HG02973 (cell line): ENCODE data around the gene BCL7B.
"Not testable (repeated sequence)": the region's sequence is repeated elsewhere in the genome, so short reads cannot be mapped to it uniquely, and the experiment has no call there.

Experiments
- ATAC-seq: cut with Tn5 transposase; IDR thresholded peaks from one replicate; pipeline ENCODE4 v1.9.1; 2021; ENCODE audit warnings: moderate library complexity; ENCODE audit not compliant: unreplicated experiment

Gene BCL7B

GRCh38 chr7:73557397-73558257 lies at the start of gene BCL7B:
Gene BCL7B, minus strand, starts transcription at chr7:73557690. Its CDS starts 112 bp downstream, at chr7:73557578.
- ATAC-seq = peak; percentile 37

- ATAC-seq = no peak
Observed at GRCh38 chr7:73605601-73606220, 48.2 kb upstream of the BCL7B start.

- ATAC-seq = no peak
Observed at GRCh38 chr7:73602721-73603651, 45.5 kb upstream of the BCL7B start.

GRCh38 chr7:73599916-73600315 lies 42.4 kb upstream of the BCL7B start:
- ATAC-seq = no peak

GRCh38 chr7:73599151-73599882 lies 41.8 kb upstream of the BCL7B start:
- no peak for ATAC-seq

GRCh38 chr7:73597978-73598782 lies 40.7 kb upstream of the BCL7B start:
- no peak for ATAC-seq

- ATAC-seq = no peak
Observed at GRCh38 chr7:73596191-73597065, 38.9 kb upstream of the BCL7B start.

DNA sequence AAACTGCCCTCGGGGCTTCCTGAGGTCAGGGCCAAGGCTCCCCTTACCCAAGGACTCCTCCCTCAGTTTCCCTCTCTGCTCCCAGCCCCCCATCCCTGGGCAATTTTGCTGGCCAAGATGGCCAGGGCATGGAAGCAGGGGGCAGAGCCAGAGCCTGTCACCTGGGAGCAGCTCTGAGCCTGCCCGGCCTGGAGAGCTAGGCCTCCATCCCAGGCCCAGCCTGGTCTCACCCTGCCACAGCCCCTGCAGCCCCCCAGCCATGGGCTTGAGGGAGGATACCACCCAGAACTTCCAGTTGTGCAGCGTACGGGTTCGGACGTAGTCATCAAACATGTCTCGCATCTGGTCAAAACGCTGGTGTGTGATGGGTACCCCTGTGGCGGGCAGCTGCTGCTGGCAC lies 37.9 kb upstream of the BCL7B start:
- ATAC-seq = no peak

GRCh38 chr7:73593207-73594045 lies 35.9 kb upstream of the BCL7B start:
- no peak for ATAC-seq

DNA sequence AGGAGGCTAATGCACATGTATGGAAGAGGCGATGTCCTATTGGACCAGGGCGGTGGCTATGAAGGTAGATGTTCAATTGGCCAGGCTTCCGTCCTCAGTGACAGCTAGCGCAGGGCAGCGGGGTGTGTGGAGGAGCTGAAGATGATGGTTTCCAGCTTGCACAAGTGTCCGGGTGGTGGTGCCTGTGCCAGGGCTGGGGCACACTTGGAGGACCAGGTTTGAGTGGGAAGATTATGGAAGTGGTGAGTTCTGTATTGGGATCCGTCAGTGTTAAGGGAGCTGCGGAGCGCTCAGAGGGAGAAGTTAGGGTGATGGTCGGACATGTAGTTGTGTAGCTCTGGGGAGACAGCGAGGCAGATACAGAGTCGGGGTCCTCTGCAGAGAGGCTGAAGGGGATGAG lies 29.4 kb upstream of the BCL7B start:
- ATAC-seq = no peak

DNA sequence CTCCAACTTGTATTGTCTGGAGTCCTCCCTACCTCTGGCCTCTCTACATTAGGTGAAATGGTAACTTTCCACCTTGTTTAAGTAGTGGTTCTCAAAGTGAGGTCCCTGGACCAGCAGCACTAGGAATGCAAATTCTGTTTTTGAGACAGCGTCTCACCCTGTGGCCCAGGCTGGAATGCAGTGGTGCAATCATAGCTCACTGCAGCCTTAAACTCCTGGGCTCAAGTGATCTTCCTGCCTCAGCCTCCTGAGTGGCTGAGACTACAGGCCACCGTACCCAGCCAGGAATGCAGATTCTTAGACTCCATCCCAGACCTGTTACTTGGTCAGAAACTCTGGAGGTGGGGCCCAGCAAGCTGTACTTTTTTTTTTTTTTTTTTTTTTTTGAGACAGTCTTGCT lies 27.7 kb upstream of the BCL7B start:
- no peak for ATAC-seq

DNA sequence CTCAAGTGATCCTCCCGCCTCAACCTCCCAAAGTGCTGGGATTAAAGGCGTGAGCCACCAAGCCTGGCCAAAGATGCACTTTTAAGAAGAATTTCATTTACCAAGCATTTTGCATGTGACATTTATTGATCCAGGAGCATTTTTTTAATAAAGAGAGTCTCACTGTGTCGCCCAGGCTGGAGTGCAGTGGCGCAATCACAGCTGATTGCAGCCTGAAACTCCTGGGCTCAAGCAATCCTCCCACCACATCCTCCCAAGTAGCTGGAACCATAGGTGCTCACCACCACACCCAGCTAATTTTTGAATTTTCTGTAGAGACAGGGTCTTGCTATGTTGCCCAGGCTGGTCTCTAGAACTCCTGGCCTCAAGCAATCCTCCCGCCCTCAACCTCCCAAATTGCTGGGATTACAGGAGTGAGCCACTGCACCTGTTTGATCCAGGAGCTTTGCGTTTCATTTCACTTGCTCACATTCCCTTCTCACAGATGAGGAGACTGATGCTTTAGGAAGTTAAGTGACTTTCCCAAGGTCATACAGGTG lies 25.2 kb upstream of the BCL7B start:
- no peak for ATAC-seq

DNA sequence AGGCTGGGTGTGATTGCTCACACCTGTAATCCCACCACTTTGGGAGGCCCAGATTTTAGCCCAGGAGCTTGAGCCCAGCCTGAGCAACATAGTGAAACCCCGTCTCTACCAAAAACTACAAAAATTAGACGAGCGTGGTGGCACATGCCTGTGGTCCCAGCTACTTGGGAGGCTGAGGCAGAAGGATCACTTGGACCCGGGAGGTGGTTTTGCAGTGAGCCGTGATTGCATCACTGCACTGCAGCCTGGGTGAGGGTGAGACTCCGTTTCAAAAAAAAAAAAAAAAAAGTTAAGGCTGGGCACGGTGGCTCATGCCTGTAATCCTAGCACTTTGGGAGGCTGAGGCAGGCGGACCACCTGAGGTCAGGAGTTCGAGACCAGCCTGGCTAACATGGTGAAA lies 23.5 kb upstream of the BCL7B start:
- not testable (repeated sequence) for ATAC-seq

DNA sequence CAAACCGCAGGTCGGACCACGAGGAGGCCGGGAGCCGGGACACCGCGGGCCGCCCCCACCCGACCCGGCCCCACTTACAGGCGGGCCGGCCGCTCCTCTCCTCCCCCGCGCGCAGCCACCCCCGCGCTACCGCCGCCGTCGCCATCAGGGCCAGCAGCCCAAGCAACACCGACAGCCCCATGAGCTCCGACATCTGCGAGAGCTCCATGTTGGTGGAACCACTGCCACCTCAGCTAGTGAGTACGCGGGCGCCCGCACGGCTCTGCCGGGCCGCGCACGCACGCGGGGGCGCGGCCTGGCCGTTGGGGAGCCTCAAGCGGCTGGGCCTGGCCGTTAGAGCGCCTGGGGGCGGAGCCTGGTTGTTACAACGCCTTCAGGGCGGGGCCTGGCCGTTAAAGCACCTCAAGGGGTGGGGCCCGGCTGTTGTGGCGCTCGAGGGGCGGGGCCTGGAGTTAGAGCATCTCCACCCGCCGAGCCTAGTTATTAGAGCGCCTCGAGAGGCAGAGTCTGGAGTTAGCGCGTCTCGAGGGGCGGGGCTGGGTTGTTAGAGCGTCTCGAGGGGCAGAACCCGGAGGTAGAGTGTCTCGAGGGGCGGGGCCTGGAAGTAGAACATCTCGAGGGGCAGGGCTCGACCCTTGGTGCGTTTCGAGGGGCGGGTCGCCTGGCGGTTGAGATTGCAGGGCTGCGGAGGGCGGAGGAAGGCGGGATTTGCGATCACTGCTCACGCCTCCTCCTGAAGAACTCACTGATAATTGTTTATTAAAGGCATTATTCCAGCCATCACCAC lies 21.0 kb upstream of the BCL7B start, which contains the start of gene TBL2:
TBL2 (minus strand) TSS at position 238 of the 787 bp plus-strand sequence; CDS start at position 208, 30 bp downstream.
- ATAC-seq = peak; percentile 85

DNA sequence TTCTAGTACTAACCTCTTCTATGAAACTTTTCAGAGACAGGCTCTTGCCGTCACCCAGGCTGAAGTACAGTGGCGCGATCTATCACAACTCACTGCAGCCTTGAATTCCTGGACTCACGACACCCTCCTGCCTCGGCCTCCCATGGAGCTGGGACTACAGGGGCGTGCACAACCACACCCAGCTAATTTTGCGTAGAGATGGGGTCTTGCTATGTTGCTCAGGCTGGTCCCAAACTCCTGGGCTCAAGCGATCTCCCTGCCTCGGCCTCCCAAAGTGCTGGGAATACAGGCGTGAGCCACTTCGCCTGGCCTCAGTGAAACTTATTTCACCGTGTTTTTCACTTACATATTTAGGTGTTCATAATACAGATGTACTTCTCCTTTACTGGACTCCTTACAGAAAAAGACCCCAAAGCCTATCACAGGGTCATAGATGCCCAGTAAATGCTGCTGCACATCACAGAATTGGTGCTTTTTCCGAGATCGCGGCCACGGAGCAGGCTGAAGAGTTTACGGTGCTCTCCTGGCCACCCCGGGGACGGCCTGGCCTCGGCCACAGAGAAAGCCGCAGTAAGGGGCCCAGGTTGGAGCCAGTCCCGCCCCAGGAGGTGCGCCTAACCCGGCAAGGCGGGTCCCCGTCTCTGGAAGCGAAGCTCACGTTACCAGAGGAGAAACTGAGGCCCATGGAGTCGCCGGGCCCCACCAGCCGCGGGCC lies 20.3 kb upstream of the BCL7B start:
- peak; percentile 19 for ATAC-seq

GRCh38 chr7:73573791-73574190 lies 16.3 kb upstream of the BCL7B start:
- no peak for ATAC-seq
